ENCODE measurements around the gene FBXO33. TPM values are rescaled to one million over a fixed set of nuclear protein-coding genes. Genes with fewer than 3 reads are reported as not detected.
A peak's percentile ranks its signal among the peaks of the same experiment; 100 is the strongest.

The FBXO33 gene
- total RNA-seq, 6 experiments from 2014 or later, result 4.3 to 6.0 (median 5.2) TPM

GRCh38 chr14:39433452-39433813, 1.2 kb upstream of the FBXO33 start:
- Histone ChIP-seq H3K4me1 (peaks cover 0 to 20% (median 7%) of the 10 kb centered on the region in 4 donors), H3K9me3 (no peaks in the 10 kb centered on the region), H3K27me3 (no peaks in the 10 kb centered on the region), H3K27ac (peak overlapping the region; percentile 88 to 100 (median 99)), H3K36me3 (no peaks in the 10 kb centered on the region), H3K4me3 (peak overlapping the region; percentile 61 to 90 (median 89))
- intact Hi-C loops (cut with DNase I), result no loop called here
- WGBS (ENCODE audit: insufficient coverage, low coverage, low lambda C conversion rate, missing lambda C conversion rate), result 4% methylated on average over 8 of the region's 8 CpGs
- TF ChIP-seq POLR2A (IDR thresholded peaks at IDR 0.05), result no peak
- TF ChIP-seq, protein P1, sequence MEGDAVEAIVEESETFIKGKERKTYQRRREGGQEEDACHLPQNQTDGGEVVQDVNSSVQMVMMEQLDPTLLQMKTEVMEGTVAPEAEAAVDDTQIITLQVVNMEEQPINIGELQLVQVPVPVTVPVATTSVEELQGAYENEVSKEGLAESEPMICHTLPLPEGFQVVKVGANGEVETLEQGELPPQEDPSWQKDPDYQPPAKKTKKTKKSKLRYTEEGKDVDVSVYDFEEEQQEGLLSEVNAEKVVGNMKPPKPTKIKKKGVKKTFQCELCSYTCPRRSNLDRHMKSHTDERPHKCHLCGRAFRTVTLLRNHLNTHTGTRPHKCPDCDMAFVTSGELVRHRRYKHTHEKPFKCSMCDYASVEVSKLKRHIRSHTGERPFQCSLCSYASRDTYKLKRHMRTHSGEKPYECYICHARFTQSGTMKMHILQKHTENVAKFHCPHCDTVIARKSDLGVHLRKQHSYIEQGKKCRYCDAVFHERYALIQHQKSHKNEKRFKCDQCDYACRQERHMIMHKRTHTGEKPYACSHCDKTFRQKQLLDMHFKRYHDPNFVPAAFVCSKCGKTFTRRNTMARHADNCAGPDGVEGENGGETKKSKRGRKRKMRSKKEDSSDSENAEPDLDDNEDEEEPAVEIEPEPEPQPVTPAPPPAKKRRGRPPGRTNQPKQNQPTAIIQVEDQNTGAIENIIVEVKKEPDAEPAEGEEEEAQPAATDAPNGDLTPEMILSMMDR (IDR thresholded peaks at IDR 0.05), result no peak
- DNase-seq (no peak), ATAC-seq (no peak)

DNA sequence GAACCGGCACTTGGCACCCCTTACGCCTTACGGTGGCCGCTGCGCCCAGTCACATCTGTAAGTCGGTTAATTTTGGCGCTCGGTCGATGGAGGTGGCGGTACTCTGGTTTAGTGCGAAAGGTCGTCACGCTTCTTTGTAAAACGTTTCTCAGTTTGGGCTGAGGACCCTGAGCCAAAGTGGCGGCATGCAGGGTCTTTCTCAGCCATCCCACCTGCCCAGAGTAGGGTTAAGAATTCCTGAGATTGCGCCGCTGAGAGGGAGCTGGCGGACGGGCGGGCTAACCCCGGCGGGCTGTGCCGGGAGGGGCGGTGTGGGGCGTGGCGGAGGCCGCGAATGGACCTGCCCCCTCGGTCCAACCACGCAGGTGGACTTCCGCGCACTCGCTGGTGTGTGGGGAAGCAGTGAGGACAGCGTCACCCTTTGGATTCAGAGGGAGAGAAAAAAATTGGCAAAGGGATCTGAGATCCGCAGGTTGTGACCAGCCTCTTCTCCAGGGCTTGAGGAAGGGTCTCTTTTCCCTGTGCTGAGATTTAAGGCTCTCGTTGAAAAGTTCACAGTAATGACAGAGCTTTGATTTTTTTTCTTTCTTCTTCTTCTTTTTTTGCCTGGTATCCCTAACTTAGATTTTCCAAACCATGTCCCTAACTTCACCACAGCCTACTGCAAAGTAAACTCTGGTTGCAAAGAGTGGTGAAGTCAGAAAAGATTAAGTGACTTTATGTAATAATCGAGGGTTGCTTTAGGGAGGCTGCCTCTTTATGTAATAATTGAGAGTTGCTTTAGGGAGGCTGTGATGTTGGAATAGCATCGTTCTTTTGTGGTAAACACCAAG, 602 bp upstream of the FBXO33 start:
- TF ChIP-seq POLR2A (IDR thresholded peaks at IDR 0.05), result peak; percentile 93
- TF ChIP-seq, protein P1 (IDR thresholded peaks at IDR 0.05), result peak in 2 of 4 donors; percentile 35 to 41
- Histone ChIP-seq H3K27ac (peak overlapping the region; percentile 88 to 100 (median 99)), H3K27me3 (no peaks in the 10 kb centered on the region), H3K9me3 (no peaks in the 10 kb centered on the region), H3K4me1 (peaks cover 0 to 20% (median 7%) of the 10 kb centered on the region in 4 donors), H3K4me3 (peak overlapping the region; percentile 61 to 90 (median 89)), H3K36me3 (no peaks in the 10 kb centered on the region)
- intact Hi-C loops (cut with DNase I), result no loop called here
- DNase-seq (peak; percentile 96 to 98 (median 97)), ATAC-seq (peak; percentile 87 to 95 (median 90))
- WGBS (ENCODE audit: insufficient coverage, low coverage, low lambda C conversion rate, missing lambda C conversion rate), result under 1% methylated on average over 9 of the region's 38 CpGs

DNA sequence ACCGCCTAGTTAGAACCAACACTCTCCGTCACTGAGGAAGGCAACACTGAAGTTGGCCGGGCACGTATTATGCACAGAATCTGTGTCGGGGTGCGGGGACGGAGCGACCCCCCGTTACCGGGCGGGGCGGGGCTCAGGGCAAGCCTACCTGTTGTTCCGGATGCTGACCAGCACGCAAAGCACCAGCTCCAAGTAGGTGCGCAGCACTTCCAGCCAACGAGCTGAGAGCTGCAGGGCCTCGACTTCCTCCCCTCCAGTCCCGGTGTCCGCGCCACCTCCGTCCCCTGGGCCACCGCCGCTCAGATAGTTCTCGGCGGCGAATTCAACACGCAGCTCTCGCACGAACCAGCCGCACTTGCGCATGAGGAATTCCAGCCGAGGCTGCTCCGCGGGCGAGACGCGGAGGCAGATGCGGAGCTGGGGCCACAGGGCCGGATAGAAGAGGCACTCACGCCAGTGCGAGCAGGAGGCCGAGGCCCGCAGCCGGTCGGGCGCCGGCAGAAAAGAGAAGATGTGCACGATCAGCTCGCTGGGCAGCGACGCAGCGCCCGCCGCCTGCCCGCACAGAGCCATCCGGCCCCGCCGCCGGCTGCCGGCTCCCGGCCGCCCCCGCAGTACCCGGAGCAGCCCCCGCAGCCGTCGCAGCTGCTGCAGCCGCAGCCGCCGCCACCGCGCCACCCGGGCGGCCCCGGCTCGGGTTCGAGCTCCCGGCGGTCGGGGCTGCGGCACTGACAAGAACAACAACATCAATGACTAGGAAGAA, 636 bp downstream of the FBXO33 start:
- H3K36me3 ChIP-seq, result no peaks in the 10 kb centered on the region
- intact Hi-C loops (cut with DNase I), result no loop called here
- no peaks in the 10 kb centered on the region for H3K9me3 ChIP-seq
- ATAC-seq (peak in 2 of 4 donors; percentile 1 to 4), DNase-seq (peak; percentile 60 to 74 (median 64))
- peak; percentile 88 for TF ChIP-seq POLR2A (IDR thresholded peaks at IDR 0.05)
- TF ChIP-seq, protein P1 (IDR thresholded peaks at IDR 0.05), result no peak
- H3K27ac ChIP-seq, result peak overlapping the region; percentile 99 to 100 (median 99)
- H3K27me3 ChIP-seq, result no peaks in the 10 kb centered on the region
- H3K4me1 ChIP-seq, result peaks cover 0 to 20% (median 7%) of the 10 kb centered on the region in 4 donors
- H3K4me3 ChIP-seq, result peak overlapping the region; percentile 87 to 90 (median 89)
- 0% methylated on average over 17 of the region's 81 CpGs for WGBS (ENCODE audit: insufficient coverage, low coverage, low lambda C conversion rate, missing lambda C conversion rate)

DNA sequence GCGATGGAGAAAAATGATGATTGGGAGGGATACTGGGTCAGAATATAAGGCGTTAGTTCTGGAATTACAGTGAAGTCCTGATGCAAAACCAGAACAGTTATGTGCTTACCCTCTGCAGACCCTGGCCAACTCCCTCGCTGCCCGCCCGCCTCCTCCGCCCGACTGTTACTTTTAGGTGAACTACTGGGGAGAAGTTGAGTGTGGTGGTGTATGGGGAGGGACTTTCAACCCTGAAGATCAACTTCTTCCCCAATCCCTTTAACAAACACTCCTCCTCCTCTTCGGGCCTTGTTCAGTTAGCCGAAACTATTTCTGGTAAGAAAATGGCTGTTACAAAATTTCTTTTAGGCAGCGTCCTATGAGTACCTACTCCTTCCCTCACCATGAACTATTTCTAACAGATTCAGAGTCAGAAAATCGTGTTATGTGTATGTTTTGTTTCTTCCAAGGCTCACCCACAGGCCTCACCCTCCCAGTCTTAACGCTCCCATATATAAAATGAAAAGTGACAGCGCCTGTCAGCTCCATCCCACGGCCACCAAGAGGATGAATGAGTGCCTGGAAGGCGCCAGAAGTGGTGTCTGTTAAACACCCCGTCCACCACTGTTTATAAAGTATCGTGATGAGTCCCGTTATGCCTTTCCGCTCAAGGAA, 1.3 kb downstream of the FBXO33 start:
- DNase-seq, result peak in 1 of 3 donors; percentile 29
- H3K27ac ChIP-seq, result peak overlapping the region; percentile 99 to 100 (median 99)
- no peaks in the 10 kb centered on the region for H3K27me3 ChIP-seq
- H3K4me1 ChIP-seq, result peaks cover 0 to 20% (median 7%) of the 10 kb centered on the region in 4 donors
- no peak for ATAC-seq
- H3K4me3 ChIP-seq, result peak overlapping the region; percentile 87 to 90 (median 89)
- intact Hi-C loops (cut with DNase I), result no loop called here
- H3K9me3 ChIP-seq, result no peaks in the 10 kb centered on the region
- H3K36me3 ChIP-seq, result no peaks in the 10 kb centered on the region
- TF ChIP-seq, protein P1 (IDR thresholded peaks at IDR 0.05), result no peak
- no peak for TF ChIP-seq POLR2A (IDR thresholded peaks at IDR 0.05)
- 9% methylated on average over 18 of the region's 19 CpGs for WGBS (ENCODE audit: insufficient coverage, low coverage, low lambda C conversion rate, missing lambda C conversion rate)

Measured in right lobe of liver (tissue), 6 donors.